DMS114 treated with DMSO at 0.1 percent for 48 hours (cell line): ENCODE data around the gene OXSR1.
"Not testable (repeated sequence)": the region's sequence is repeated elsewhere in the genome, so short reads cannot be mapped to it uniquely, and the experiment has no call there.

Experiments used
- DNase-seq: peaks from one replicate; lab custom pipeline; 2025; ENCODE audit not compliant: unreplicated experiment; lab: John Stamatoyannopoulos, UW

The OXSR1 gene

GRCh38 chr3:38267662-38268061 lies 102.3 kb downstream of the OXSR1 start:
- DNase-seq = no peak

GRCh38 chr3:38268087-38268486 lies 102.8 kb downstream of the OXSR1 start:
- no peak for DNase-seq

GRCh38 chr3:38268522-38268921 lies 103.2 kb downstream of the OXSR1 start:
- no peak for DNase-seq

- no peak for DNase-seq
These were observed 105.3 kb downstream of the OXSR1 start for GRCh38 chr3:38270606-38271005.

- no peak for DNase-seq
These were observed 106.2 kb downstream of the OXSR1 start for GRCh38 chr3:38271553-38271952.

- DNase-seq = no peak
These were observed 109.7 kb downstream of the OXSR1 start for GRCh38 chr3:38274864-38275649.

GRCh38 chr3:38275658-38276057 lies 110.3 kb downstream of the OXSR1 start:
- no peak for DNase-seq

GRCh38 chr3:38276081-38276916 lies 111.0 kb downstream of the OXSR1 start:
- no peak for DNase-seq

- no peak for DNase-seq
These were observed 111.7 kb downstream of the OXSR1 start for GRCh38 chr3:38276917-38277630.

- no peak for DNase-seq
These were observed 113.5 kb downstream of the OXSR1 start for GRCh38 chr3:38278841-38279240.

GRCh38 chr3:38281895-38282686 lies 116.8 kb downstream of the OXSR1 start, which contains the start of gene SLC22A14:
Gene SLC22A14 (plus strand): TSS chr3:38282294. CDS start chr3:38306027, 23,733 bp downstream.
- no peak for DNase-seq

GRCh38 chr3:38283810-38284755 lies 118.7 kb downstream of the OXSR1 start:
- no peak for DNase-seq

GRCh38 chr3:38284756-38285150 lies 119.4 kb downstream of the OXSR1 start:
- no peak for DNase-seq

- DNase-seq = not testable (repeated sequence)
These were observed 124.2 kb downstream of the OXSR1 start for GRCh38 chr3:38289286-38290217.

GRCh38 chr3:38297053-38297452 lies 131.7 kb downstream of the OXSR1 start:
- not testable (repeated sequence) for DNase-seq

GRCh38 chr3:38297537-38297936 lies 132.2 kb downstream of the OXSR1 start:
- DNase-seq = no peak

GRCh38 chr3:38297947-38298711 lies 132.8 kb downstream of the OXSR1 start:
- no peak for DNase-seq
